Fibroblast of lung (primary cell): ENCODE measurements around the gene MYEOV. TPM values are rescaled to one million over a fixed set of nuclear protein-coding genes. Genes with fewer than 3 reads are reported as not detected.

Source experiments
- DNase-seq, 2 donors: peaks; one replicate each; pipeline versions ENCODE4 v3.0.0 to v3.0.0-alpha.2; 2010; ENCODE audit warnings: low read depth in 2 of 2
- H2AFZ ChIP-seq: 2 replicates; pipeline ENCODE4 v1.5.1; 2012; ENCODE audit warnings: low read length, control low read depth, inconsistent platforms
- H3K27ac ChIP-seq: 2 replicates; pipeline ENCODE4 v1.5.1; 2011; ENCODE audit warnings: low read length, control low read depth; ENCODE audit not compliant: insufficient read depth
- H3K27me3 ChIP-seq: 2 replicates; pipeline ENCODE4 v1.5.1; 2011; ENCODE audit warnings: mild to moderate bottlenecking, low read length; ENCODE audit not compliant: control insufficient read depth, insufficient read depth
- H3K36me3 ChIP-seq: 2 replicates; pipeline ENCODE4 v1.5.1; 2011; ENCODE audit warnings: low read length; ENCODE audit not compliant: control insufficient read depth, insufficient read depth
- H3K4me1 ChIP-seq: 2 replicates; pipeline ENCODE4 v1.5.1; 2011; ENCODE audit warnings: low read length; ENCODE audit not compliant: control insufficient read depth, insufficient read depth; ENCODE audit errors: extremely low read depth
- H3K4me2 ChIP-seq: 2 replicates; pipeline ENCODE4 v1.5.1; 2011; ENCODE audit warnings: low read length, control low read depth; ENCODE audit not compliant: insufficient read depth; ENCODE audit errors: extremely low read depth
- H3K4me3 ChIP-seq, 4 experiments: fragments of 200-600 bp in 1 of 4; sonication (generic) in 1 of 4; replicated peaks in 1 of 4; 2 replicates each; pipeline ENCODE4 v1.5.1; 2011 to 2016; ENCODE audit warnings: low read length in 4 of 4, low read depth in 3 of 4, mild to moderate bottlenecking in 3 of 4, control low read depth in 2 of 4, inconsistent platforms in 1 of 4, mixed read lengths in 1 of 4; ENCODE audit not compliant: insufficient read depth in 1 of 4; ENCODE audit errors: control extremely low read depth in 1 of 4
- H3K79me2 ChIP-seq: 2 replicates; pipeline ENCODE4 v1.5.1; 2012; ENCODE audit warnings: mild to moderate bottlenecking, low read length, inconsistent platforms; ENCODE audit not compliant: control insufficient read depth, insufficient read depth
- H3K9ac ChIP-seq: 2 replicates; pipeline ENCODE4 v1.5.1; 2011; ENCODE audit warnings: mild to moderate bottlenecking, low read length, control low read depth; ENCODE audit not compliant: insufficient read depth
- H3K9me3 ChIP-seq: 2 replicates; pipeline ENCODE4 v1.5.1; 2012; ENCODE audit warnings: low read depth, low read length; ENCODE audit not compliant: control insufficient read depth, insufficient read depth
- H4K20me1 ChIP-seq: 2 replicates; pipeline ENCODE4 v1.5.1; 2011; ENCODE audit warnings: low read length; ENCODE audit not compliant: control insufficient read depth, insufficient read depth; ENCODE audit errors: extremely low read depth
- EZH2 ChIP-seq: IDR thresholded peaks from 2 replicates; pipeline ENCODE4 v1.5.1; 2012; ENCODE audit warnings: low read length, control low read depth, mild to moderate bottlenecking; ENCODE audit errors: missing control alignments
- polyA plus RNA-seq, 2 donors: library from polyadenylated mRNA; depleted of rRNA in 1 of 2; stranded (reverse) in 1 of 2; unstranded in 1 of 2; fragments of >200 nt; gene quantifications; 2 replicates each; pipeline ENCODE4 v1.2.1, GENCODE V29; 2011 to 2012; ENCODE audit warnings: missing spikeins in 1 of 2
- total RNA-seq: library from RNA; depleted of rRNA; stranded (reverse); fragments of >200 nt; gene quantifications from 2 replicates; pipeline ENCODE4 v1.2.1, GENCODE V29; 2014
- TF ChIP-seq, protein P1 (sequence below), 2 donors: IDR thresholded peaks in 1 of 2; conservative IDR thresholded peaks in 1 of 2; 1 replicate in 1 of 2; 2 replicates in 1 of 2; pipeline ENCODE4 v1.5.1; 2011 to 2012; ENCODE audit warnings: low read length in 2 of 2, control low read depth in 1 of 2, inconsistent platforms in 1 of 2, low read depth in 1 of 2, mild to moderate bottlenecking in 1 of 2

The MYEOV gene
- total and polyA plus RNA-seq, 2 donors (not counting 1 experiment from before 2014, with no cell fraction given) = 1.2 to 7.3 TPM

DNA sequence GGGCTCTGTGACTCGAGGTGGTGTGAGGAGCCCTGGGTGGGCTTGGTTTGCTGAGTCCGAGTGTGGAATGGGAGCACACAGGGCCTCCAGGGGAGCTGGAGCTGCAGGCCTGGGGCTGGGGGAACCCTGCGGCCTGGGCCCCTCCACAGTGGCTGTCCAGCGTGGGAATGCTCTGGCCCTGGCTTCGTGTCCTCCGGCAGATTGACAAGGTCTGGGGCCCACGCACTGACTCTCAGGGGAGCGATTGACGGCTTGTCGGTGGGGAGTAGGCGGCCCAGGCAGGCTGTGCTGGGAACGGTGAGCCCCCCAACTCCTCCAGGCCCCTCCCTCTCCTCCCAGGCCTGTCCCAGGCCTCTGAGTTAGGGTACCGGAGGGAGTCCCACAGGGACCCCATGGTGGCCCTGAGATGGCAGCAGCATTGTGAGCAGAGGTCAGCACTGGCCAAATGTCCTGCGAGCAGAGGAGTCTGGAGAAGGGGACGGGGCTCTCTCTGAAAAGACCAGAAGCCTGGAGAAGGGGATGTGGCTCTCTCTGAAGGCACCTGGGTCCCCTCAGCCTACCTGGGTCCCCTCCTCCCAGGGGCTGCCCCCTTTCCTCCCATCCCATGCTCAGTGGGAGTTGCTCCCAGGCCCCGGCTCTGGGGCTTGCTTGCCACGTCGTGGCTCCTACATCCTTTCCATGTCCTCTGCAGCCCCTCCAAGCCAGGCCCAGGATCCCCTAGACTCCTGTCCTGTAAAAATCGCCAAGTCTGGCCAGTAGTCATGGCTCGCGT, 23.8 kb upstream of the MYEOV start:
- peaks cover 6% of the 10 kb centered on the region for H3K27me3 ChIP-seq
- TF ChIP-seq EZH2 = no peak
- TF ChIP-seq, protein P1, sequence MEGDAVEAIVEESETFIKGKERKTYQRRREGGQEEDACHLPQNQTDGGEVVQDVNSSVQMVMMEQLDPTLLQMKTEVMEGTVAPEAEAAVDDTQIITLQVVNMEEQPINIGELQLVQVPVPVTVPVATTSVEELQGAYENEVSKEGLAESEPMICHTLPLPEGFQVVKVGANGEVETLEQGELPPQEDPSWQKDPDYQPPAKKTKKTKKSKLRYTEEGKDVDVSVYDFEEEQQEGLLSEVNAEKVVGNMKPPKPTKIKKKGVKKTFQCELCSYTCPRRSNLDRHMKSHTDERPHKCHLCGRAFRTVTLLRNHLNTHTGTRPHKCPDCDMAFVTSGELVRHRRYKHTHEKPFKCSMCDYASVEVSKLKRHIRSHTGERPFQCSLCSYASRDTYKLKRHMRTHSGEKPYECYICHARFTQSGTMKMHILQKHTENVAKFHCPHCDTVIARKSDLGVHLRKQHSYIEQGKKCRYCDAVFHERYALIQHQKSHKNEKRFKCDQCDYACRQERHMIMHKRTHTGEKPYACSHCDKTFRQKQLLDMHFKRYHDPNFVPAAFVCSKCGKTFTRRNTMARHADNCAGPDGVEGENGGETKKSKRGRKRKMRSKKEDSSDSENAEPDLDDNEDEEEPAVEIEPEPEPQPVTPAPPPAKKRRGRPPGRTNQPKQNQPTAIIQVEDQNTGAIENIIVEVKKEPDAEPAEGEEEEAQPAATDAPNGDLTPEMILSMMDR (conservative IDR thresholded peaks at IDR 0.05 in 1 of 2, IDR thresholded peaks at IDR 0.05 in 1 of 2; ENCODE audit: low read depth in 1 of 2, low read length in 2 of 2) = no peak
- DNase-seq = no peak
- H3K4me2 ChIP-seq = no peak overlapping the region
- no peaks in the 10 kb centered on the region for H3K36me3 ChIP-seq
- H3K4me1 ChIP-seq = no peaks in the 10 kb centered on the region
- no peaks in the 10 kb centered on the region for H3K9me3 ChIP-seq
- H2AFZ ChIP-seq = no peak overlapping the region
- no peak overlapping the region for H3K27ac ChIP-seq
- no peaks in the 10 kb centered on the region for H3K79me2 ChIP-seq
- H4K20me1 ChIP-seq = no peaks in the 10 kb centered on the region
- H3K9ac ChIP-seq = no peak overlapping the region
- no peak overlapping the region for H3K4me3 ChIP-seq

DNA sequence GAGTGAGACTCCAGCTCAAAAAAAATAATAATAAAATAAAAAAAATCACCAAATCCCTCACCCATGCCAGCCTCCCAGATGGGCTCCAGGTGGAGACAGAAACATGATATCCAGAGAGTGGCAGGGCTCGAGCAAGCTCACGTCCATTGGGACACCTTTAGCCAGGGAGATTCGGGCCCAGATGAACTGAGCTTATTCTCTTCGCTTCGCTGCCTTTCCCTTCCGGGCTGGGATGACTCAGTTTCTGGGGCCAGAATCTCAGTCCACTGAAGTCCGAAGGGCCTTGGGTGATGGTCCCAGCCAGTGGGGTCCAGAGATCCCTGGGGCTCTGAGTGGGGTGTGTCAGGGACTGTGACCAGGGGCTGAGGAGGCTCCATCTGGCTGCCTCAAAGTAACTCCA, 23.0 kb upstream of the MYEOV start:
- no peak for DNase-seq
- Histone ChIP-seq H3K4me3 (no peak overlapping the region), H3K9ac (no peak overlapping the region), H4K20me1 (no peaks in the 10 kb centered on the region), H3K79me2 (no peaks in the 10 kb centered on the region), H3K27me3 (peaks cover 9% of the 10 kb centered on the region), H3K9me3 (no peaks in the 10 kb centered on the region), H2AFZ (no peak overlapping the region), H3K4me1 (no peaks in the 10 kb centered on the region), H3K36me3 (no peaks in the 10 kb centered on the region), H3K27ac (no peak overlapping the region), H3K4me2 (no peak overlapping the region)
- TF ChIP-seq, protein P1 (conservative IDR thresholded peaks at IDR 0.05 in 1 of 2, IDR thresholded peaks at IDR 0.05 in 1 of 2; ENCODE audit: low read depth in 1 of 2, low read length in 2 of 2) = no peak
- TF ChIP-seq EZH2 = no peak

DNA sequence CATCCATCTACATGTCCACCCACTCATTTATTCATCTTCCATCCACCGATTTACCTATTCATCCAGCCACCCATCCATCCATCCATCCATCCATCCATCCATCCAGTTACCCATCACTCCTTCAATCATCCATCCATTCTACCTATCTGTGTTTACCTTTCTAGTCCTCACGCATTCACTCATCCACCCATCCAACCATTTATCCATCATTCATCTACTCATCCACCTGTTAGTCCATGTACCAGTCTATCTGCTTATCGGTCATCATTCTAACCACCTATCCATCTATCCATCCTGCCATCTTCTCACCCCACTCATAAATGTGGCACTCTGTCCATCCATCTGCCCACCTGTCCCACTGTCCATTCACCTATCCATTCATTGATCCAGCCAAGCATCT, 21.9 kb upstream of the MYEOV start:
- peaks cover 11% of the 10 kb centered on the region for H3K27me3 ChIP-seq
- no peaks in the 10 kb centered on the region for H3K4me1 ChIP-seq
- no peaks in the 10 kb centered on the region for H3K36me3 ChIP-seq
- H3K9me3 ChIP-seq = no peaks in the 10 kb centered on the region
- H3K9ac ChIP-seq = no peak overlapping the region
- H2AFZ ChIP-seq = no peak overlapping the region
- no peaks in the 10 kb centered on the region for H4K20me1 ChIP-seq
- no peak for TF ChIP-seq EZH2
- TF ChIP-seq, protein P1 (conservative IDR thresholded peaks at IDR 0.05 in 1 of 2, IDR thresholded peaks at IDR 0.05 in 1 of 2; ENCODE audit: low read depth in 1 of 2, low read length in 2 of 2) = no peak
- no peak overlapping the region for H3K4me3 ChIP-seq
- H3K27ac ChIP-seq = no peak overlapping the region
- no peaks in the 10 kb centered on the region for H3K79me2 ChIP-seq
- no peak overlapping the region for H3K4me2 ChIP-seq
- no peak for DNase-seq
